ENCODE measurements around the gene GAGE12E.
"Not testable (repeated sequence)": the region's sequence is repeated elsewhere in the genome, so short reads cannot be mapped to it uniquely, and the experiment has no call there.

GAGE12E gene

GRCh38 chrX:49550989-49551388 is at the start of gene GAGE12E:
Gene GAGE12E, plus strand, starts transcription at chrX:49551289. Its CDS starts 1,155 bp downstream, at chrX:49552444.
- DNase-seq (ENCODE audit: low read depth in 2 of 2) = not testable (repeated sequence)

- DNase-seq (ENCODE audit: low read depth in 2 of 2) = not testable (repeated sequence)
Measured at GRCh38 chrX:49531877-49532276, 19.2 kb upstream of the GAGE12E start, which contains the start of gene GAGE12C. Gene GAGE12C, plus strand, starts transcription at chrX:49532177. Its CDS starts 1,155 bp downstream, at chrX:49533332.

- not testable (repeated sequence) for DNase-seq (ENCODE audit: low read depth in 2 of 2)
Measured at GRCh38 chrX:49541433-49541832, 9.7 kb upstream of the GAGE12E start, which contains the start of gene GAGE12D. Gene GAGE12D, plus strand, starts transcription at chrX:49541733. Its CDS starts 1,155 bp downstream, at chrX:49542888.

- DNase-seq (ENCODE audit: low read depth in 2 of 2) = not testable (repeated sequence)
Measured at GRCh38 chrX:49560542-49560941, 9.5 kb downstream of the GAGE12E start, which contains the start of gene GAGE12F. Gene GAGE12F, plus strand, starts transcription at chrX:49560842. Its CDS starts 1,155 bp downstream, at chrX:49561997.

- DNase-seq (ENCODE audit: low read depth in 2 of 2) = not testable (repeated sequence)
Measured at GRCh38 chrX:49568728-49569127, 17.6 kb downstream of the GAGE12E start.

GRCh38 chrX:49569152-49569551 is 18.1 kb downstream of the GAGE12E start:
- DNase-seq (ENCODE audit: low read depth in 2 of 2) = not testable (repeated sequence)

GRCh38 chrX:49570100-49570499 is 19.0 kb downstream of the GAGE12E start, which contains the start of gene GAGE12G:
Gene GAGE12G, plus strand, starts transcription at chrX:49570400. Its CDS starts 1,155 bp downstream, at chrX:49571555.
- not testable (repeated sequence) for DNase-seq (ENCODE audit: low read depth in 2 of 2)

GRCh38 chrX:49579649-49580048 is 28.6 kb downstream of the GAGE12E start, which contains the start of gene GAGE12H:
Gene GAGE12H, plus strand, starts transcription at chrX:49579949. Its CDS starts 1,155 bp downstream, at chrX:49581104.
- not testable (repeated sequence) for DNase-seq (ENCODE audit: low read depth in 2 of 2)

- not testable (repeated sequence) for DNase-seq (ENCODE audit: low read depth in 2 of 2)
Measured at GRCh38 chrX:49589196-49589595, 38.1 kb downstream of the GAGE12E start, which contains the start of gene GAGE2A. Gene GAGE2A, plus strand, starts transcription at chrX:49589496. Its CDS starts 1,155 bp downstream, at chrX:49590651.

GRCh38 chrX:49589769-49590478 is 38.8 kb downstream of the GAGE12E start:
- DNase-seq (ENCODE audit: low read depth in 2 of 2) = not testable (repeated sequence)

GRCh38 chrX:49590488-49590887 is 39.4 kb downstream of the GAGE12E start:
- peak in 1 of 2 donors; percentile 0 for DNase-seq (ENCODE audit: low read depth in 2 of 2)

- DNase-seq (ENCODE audit: low read depth in 2 of 2) = not testable (repeated sequence)
Measured at GRCh38 chrX:49598720-49599119, 47.6 kb downstream of the GAGE12E start, which contains the start of gene GAGE1. Gene GAGE1, plus strand, starts transcription at chrX:49599020. Its CDS starts 1,155 bp downstream, at chrX:49600175.
